ENCODE data around the gene NEDD4.
A peak's percentile ranks its signal among the peaks of the same experiment; 100 is the strongest.
"Not testable (repeated sequence)": the region's sequence is repeated elsewhere in the genome, so short reads cannot be mapped to it uniquely, and the experiment has no call there.

Gene NEDD4

DNA sequence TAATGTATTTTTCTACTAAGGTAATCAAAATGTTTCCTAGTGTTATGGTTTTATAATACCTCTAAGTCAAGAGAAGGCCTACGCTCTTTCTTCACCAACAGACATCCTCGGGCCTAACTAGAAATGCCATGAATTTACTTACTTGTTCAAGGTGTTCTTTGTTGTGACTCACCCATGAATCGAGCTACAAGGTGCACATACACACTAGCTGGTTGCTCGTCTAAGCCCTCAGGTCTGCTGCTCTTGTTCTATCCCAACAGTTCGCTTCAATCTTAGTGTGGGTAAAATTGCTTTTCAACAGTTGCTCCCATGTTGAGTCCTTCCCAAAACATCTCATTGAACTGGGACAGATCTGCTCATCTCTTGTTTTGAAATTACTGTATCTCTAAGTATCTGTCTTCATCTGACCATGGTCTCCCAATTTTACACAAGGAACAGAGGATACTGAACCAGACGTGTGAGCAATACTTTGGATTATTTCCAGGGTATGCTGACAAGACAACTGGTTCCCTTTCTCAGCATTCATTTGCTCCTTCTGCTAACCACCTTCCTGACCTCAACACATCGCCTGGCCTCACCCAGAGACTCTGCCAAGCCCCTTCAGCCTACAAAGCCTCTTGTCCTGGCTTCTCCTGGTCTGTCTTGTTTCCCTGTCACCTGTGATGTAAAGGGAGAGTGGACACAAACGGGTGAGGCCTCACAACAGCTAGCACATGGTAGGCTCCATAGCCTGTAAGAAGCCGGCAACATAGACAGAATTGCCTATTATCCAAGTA, 84.2 kb downstream of the NEDD4 start:
- no peak for DNase-seq
- intact Hi-C loops (cut with DNase I) = no loop called here

DNA sequence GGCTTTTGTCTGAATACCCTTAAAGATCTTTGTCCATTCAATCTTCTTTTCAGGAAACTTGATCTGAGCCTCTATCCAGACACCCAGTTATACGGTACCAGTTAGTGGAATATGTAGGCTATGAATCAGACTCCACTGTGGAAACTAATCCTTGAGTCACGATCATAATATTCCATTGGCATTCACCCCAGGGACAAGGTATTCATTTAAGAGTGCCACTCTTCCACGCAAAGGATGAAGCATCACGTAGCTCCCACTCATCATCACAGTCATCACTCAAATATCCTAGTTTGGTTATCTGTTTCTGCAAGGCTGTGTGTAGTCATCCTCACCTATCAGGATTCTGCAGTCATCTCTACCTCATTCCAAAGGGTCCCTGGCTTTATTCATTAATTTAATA, 85.6 kb downstream of the NEDD4 start:
- DNase-seq = peak in 7 of 42 donors; percentile 10 to 40 (median 21)
- intact Hi-C loops (cut with DNase I) = no loop called here

DNA sequence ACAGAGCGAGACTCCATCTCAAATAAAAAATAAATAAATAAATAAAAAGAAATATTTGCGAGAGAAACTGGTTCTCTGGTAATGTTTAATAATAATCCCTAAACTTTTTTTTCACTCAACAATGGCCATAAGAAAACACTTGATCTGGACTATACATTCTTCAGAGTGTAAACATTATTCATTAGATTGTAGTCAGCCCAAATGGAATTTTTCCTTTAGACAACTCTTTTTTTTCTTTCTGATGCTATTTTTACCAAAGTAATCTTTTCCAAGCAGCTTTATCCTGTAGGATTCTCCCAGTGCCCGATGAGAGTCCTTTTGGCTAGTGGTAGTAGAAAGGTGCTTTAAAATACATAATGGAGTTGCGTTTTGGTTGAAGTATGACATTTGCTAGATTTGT, 90.4 kb downstream of the NEDD4 start:
- intact Hi-C loops (cut with DNase I) = no loop called here
- DNase-seq = no peak

DNA sequence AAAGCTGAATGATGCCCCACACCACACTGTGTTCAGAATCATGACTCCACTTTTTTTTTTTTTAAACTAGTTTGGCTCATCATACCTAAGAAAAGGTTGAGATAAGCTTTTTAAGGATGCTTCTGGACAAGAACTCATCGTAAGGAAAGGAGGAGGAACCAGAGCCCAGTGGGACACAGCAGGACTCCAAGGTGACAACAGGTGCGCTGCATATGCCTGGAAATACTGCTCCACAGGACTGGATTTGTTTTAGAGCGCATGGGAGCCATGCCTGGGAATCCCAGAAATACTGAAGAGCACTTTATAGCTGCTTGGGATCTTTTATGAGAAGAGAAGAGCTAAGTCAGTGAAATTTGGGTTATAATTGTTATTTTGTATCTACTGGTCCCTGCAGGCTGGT, 93.4 kb downstream of the NEDD4 start:
- intact Hi-C loops (cut with DNase I) = no loop called here
- DNase-seq = no peak

DNA sequence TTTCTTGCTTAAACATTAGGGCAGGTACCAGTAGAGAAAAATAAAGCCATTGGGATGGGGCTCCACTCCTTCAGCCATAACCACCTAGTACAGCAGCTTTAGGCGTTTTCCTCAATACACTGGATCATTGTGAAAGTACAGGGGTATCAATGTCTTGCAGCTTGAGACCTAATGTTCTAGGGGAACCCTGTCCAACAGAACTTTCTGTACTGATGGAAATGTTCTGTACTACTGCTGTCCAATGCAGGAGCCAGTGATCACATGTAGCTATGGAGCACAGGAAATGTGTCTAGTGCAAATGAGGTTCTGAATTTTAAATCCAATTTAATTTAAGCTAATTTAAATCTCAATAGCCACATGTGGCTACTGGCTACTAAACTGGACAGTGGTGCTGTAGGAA, 93.9 kb downstream of the NEDD4 start:
- no peak for DNase-seq

DNA sequence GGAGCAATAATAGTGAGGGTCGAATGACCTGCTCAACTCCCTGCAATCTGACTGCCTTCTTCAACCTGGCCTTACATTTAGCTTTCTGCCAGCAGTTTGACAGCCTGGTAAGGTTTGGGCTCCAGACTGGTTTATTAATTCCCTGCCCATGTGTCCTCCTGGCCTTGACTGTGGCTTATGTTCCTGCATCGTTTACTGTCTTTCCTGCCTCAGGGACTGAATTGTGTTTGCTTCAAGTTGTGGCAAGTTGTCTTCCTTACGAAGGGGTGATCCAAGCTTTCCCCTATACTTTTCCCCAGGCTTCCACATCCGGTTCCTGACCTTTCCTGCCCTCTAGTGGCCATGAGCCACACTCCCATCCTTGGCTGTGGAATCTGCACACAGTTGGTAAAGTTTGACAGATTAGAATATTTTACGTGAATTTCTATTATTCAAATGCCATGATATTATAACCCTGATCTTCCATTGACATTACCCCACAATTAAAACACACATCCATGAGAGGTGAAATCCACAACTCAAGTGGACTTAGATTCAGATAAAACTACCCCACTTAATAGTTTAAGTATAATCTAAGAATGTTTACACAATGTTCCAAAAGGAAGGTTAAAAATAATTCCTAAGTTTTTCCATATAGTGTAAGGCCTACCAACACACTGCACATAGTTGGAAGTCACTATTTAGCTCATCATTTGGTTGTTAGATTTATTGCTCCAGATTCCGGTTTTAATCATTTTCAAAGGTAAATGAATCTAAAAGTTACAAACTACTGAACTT, 95.7 kb downstream of the NEDD4 start:
- intact Hi-C loops (cut with DNase I) = no loop called here
- peak in 39 of 42 donors; percentile 11 to 80 (median 59) for DNase-seq

More for the DNA sequence above, 93.9 kb downstream of the NEDD4 start:
- intact Hi-C loops (cut with DNase I) = no loop called here

DNA sequence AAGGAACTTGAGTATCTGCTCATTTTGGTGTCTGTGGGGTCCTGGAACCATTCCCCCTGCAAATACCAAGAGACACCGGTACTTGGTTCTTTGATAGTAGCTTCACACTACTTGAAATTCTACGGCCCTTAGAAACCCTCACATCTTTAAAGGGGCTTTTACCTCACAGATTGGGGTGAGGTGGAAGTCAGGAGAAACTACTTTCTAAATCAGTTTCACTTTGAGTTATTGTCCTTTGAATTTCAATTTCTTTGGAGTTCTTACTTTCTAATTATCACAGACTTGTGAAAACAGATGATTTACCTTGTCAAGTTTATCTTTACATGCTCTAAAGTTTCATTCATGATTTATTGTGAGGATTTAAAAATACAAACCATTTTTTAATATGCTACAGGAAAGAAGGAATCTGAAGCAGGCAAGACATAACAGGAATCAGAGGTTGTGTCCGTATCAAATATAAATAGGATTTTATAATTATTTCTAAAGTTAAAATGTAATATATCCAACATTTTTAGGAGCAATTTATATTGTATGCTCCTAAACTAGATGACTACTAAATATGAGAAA, 98.9 kb downstream of the NEDD4 start:
- DNase-seq = no peak
- intact Hi-C loops (cut with DNase I) = no loop called here

DNA sequence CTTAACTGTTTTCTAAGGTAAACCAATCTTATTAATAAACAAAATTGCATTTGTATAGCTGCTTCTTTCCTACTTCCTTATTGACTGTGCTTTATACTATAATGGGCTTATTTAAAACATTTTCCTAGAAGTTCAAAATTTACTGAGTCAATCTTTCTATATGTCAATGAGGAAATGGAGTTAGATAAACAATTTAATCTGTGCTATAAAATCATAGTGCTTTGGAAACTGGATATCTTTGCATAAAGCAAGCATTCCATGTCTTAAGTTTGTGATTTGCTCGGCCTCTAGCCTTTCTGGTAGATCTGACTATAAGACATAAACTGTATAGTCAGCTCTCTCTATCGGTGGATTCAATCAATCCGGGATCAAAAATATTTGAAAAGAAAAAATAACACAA, 99.6 kb downstream of the NEDD4 start:
- DNase-seq = no peak
- intact Hi-C loops (cut with DNase I) = no loop called here

DNA sequence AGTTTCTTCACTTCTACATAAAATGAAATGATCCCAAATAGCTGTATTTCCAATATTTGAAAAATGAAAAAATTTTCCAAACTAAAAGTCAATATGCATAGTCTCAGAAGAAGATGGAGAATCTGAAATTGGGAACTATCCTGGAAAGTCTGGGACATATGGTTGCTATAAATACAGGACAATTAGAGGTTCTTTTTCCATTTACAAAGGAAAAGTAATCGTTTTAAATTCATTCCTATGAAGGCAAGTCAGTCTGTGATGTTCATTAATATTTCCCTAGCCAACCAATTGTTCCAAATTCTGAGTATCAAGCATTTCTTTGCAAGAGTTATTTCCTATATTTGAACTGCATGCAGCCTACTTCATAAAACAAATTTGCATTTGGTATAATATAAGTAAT, 102.2 kb downstream of the NEDD4 start:
- no peak for DNase-seq
- intact Hi-C loops (cut with DNase I) = no loop called here

DNA sequence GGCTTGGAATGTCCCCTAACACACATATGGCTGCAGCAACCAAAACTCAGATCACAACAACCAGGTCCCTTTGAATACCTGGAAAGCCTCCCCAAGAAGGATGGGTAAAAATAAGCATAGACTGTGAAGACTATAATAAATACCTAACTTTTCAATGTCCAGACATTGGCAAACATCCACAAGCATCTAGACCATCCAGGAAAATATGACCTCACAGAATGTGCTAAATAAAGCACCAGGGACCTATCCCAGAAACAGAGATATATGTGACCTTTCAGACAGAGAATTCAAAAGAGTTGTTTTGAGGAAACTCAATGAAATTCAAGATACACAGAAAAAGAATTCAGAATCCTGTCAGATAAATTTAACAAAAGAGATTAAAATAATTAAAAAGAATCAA, 109.2 kb downstream of the NEDD4 start:
- intact Hi-C loops (cut with DNase I) = no loop called here
- no peak for DNase-seq

DNA sequence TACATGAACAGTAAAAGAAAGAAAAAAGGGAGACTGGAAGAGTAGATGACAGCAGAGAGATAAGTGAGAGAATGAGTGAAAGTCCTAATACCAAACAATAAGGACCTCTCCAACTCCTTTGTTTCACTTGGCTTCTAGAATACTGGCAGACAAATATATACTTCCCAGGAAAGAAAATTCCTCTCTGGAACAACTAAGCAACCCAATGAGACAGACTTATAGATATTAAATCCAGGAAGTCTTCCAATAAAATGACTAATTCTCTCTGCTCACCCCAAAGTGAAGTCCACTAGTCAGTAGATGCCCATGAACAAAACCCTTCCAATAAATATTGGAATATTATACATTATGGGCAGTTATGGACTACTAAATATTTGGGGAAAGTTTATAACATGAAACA, 114.2 kb downstream of the NEDD4 start:
- DNase-seq = no peak
- intact Hi-C loops (cut with DNase I) = no loop called here

DNA sequence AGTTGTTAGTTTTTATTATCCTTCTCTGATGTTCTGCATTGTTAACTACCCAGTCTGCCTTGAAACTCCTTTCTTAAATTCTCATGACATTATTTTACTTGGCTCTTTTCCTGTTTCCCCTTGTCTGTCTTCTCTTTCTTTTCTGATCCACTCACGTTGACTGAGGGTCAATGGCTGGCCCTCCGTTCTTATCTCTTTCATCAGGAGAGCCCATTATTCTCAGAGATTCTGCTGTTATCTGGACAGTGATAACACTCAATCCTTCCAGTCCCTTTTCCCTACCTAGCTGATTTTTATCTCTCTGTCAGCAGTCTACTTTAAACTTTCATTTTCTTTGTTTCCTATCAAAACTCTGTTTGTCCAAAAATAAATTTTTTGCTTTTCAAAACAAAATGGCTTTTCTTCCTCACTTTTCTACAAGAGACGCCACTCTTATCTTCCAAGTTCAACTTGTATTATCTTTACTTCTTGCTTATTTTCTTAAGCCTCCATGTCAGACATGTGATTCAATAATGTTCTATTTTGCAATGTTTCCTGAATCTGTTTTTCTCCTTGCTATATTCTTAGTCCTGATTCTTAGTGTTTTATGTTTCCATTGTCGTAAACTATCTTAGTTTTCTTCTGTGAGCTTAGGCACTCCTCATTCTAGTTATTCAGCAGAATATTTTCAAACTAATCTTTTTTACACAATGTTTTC, 120.2 kb downstream of the NEDD4 start:
- no peak for DNase-seq
- intact Hi-C loops (cut with DNase I) = no loop called here

DNA sequence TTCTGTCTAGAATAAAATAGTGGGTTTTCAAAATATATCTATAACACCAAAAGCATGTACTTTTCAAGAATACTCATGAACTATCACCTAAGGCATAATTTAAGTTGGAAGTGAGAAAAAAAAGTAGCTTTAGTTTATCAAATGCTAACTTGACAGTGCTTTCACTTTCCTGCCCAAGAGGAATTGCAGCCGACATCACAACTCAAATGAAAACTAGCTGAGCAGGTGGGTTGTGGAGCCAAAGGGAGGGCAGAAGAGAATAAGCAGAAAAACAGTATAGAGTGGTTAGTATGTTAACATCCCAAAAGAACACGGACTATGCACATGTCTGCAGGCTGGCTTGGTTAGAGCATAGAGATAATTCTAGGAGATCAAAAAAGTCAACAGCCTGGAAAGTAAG, 120.9 kb downstream of the NEDD4 start:
- no peak for DNase-seq
- intact Hi-C loops (cut with DNase I) = no loop called here

DNA sequence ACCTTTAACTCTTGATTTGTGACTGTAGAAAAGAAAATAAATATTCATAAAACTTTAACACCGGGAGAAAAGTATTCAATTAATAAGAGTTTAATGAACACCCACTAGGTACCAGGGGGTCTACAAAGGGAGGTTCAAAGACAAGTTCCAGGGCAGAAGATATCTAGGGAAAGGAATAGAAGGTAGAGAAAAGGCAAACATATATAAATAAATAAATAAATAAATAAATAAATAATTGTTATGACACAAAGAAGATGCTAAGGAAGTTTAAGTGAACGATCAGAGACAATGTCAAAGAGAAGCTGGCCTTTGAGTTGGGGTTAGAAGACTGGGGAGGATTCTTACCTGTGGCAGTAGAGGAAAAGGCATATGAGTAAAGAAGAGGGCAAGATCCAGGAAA, 123.8 kb downstream of the NEDD4 start:
- no peak for DNase-seq
- intact Hi-C loops (cut with DNase I) = no loop called here

DNA sequence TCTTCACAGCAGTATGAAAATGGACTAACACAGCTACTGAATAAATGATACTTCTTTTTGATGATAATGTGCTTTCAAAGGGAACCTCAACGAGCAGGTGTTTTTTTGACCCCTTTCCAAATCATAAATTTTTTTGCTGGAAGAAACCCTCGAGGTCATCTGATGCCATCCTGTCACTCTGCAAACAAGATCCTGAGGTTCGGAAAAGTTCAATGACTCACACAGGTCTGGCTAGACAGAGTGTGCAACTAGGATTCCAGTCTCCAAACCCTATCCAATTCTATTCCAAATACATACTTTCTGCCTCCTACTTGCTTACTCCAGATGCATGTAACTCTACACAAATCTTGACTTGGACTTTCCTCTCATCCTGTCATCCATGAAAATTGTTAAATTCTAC, 124.7 kb downstream of the NEDD4 start:
- DNase-seq = no peak
- intact Hi-C loops (cut with DNase I) = no loop called here

DNA sequence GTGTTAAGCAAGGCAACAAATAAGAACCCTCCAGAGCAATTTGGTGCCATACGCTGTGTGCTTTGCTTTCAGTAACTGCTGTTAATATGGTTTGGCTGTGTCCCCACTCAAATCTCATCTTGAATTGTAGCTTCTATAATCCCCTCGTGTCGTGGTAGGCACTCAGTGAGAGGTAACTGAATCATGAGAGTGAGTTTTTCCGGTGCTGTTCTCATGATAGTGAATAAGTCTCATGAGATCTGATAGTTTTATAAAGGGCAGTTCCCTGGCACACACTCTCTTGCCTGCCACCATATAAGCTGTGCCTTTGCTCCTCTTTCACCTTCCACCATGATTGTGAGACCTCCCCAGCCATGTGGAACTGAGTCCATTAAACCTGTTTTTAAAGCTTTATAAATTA, 125.1 kb downstream of the NEDD4 start:
- intact Hi-C loops (cut with DNase I); DNase-seq: not testable (repeated sequence)

DNA sequence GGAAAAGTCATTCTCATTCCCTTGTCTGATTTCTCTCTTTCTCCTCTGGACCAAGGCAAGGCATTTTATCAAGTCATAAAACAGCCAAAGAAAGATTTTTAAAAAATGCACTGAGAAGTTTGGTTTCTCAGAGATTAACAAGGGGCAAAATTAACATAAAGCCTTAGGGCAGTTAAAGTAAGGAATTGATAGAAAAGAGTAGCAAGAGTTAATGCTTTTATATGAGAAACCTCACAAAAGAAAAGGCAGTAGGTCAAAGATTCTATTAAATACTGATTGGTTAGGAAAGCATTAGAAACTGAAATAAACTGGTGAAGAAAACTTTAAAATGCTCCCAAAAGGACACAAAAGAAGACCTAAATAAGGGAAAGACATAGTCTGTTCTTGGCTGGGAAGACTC, 129.5 kb downstream of the NEDD4 start:
- no peak for DNase-seq
- intact Hi-C loops (cut with DNase I) = no loop called here

DNA sequence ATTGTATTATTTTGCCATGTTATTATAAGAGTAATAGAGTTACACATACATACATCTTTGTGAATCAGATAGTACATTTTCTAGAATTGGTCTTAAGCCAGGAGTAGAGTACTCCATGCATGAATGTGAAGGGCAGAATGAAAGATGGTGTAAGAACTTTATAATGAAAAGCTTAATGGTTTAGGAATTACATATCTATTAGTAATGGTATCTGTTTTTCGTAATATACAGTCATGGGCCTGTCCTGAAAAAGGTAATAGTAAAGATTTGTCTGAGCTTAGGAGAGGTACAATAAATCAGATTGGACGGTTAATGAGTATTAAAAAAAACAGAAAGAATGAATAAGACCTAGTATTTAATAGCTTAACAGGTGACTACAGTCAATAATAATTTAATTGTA, 132.3 kb downstream of the NEDD4 start:
- intact Hi-C loops (cut with DNase I) = no loop called here

DNA sequence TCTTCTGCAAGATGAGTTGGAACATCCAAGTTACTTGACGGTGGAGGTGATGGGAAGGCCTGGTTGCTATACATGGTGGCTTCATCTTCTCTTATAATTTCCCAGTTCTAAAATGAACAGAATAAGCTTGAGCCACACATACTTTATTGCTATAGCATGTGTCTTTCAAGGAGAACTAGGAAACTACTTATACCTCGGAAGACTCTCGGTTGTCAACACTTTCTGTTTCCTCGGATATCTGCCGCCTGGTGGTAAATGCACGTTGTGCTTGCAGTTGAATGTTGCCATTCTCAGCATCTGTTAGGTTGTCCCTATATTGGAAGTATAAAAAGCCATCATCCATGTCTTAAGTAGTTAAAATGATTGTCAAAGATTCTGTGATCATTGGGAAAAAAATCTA, 132.9 kb downstream of the NEDD4 start:
- intact Hi-C loops (cut with DNase I) = no loop called here
- no peak for DNase-seq

More for the DNA sequence above, 132.3 kb downstream of the NEDD4 start:
- no peak for DNase-seq

DNA sequence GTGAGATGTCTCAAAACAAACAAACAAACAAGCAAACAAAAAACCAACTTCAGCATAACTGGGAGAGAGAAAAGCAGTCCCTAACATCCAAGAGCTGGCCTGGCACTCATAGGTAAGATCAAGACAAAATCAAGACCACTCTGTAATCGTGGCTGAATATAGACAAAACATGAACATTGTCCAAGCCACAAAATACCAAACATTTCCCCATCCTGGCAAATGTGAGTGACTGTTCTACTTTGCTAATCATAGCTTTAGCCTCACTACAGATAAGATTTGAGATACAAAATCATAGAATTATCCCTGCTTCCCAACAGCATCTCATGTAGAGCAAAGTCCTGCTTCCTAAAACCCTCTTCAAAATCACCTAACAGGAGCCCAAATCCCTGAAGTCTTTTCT, 133.7 kb downstream of the NEDD4 start:
- intact Hi-C loops (cut with DNase I) = no loop called here
- no peak for DNase-seq

Measured in head of caudate nucleus (tissue), 42 donors.